Retinal pigment epithelial cell (primary cell): Measurements from ENCODE around the gene CD164L2.

ENCODE experiments used
- DNase-seq: peaks from one replicate; pipeline ENCODE4 v3.0.0-alpha.2; 2010; ENCODE audit warnings: low read depth
- H3K4me3 ChIP-seq: 2 replicates; pipeline ENCODE4 v1.5.1; 2011; ENCODE audit warnings: mild to moderate bottlenecking, low read length, control low read depth, moderate library complexity
- CTCF ChIP-seq: conservative IDR thresholded peaks from 2 replicates; pipeline ENCODE4 v1.5.1; 2011; ENCODE audit warnings: low read depth, low read length, control low read depth, inconsistent platforms

The CD164L2 gene

GRCh38 chr1:27335506-27336422 is 47.4 kb downstream of the CD164L2 start:
- H3K4me3 ChIP-seq: no peak overlapping the region
- no peak for DNase-seq
- TF ChIP-seq CTCF: no peak

DNA sequence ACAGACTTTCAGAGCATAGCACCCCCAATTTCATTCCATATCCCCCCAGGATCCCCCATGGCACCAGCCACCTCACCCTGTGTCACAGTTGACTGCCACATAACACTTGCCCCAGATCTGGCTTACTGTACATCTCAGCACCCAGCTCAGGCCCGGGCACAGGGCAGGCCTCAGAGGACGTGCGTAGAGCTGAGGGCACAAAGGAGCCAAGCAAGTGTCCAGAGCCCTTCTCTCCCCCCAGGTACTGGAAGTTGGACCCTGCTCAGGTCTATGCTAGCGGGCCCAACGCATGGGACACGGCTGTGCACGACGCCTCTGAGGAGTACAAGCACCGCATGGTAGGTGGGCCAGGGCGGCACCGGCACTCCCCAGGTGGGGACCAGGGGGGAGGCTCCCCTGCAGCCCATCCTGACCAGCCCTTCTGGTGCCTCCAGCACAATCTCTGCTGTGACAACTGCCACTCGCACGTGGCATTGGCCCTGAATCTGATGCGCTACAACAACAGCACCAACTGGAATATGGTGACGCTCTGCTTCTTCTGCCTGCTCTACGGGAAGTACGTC is 49.3 kb downstream of the CD164L2 start:
- no peak for TF ChIP-seq CTCF
- no peak overlapping the region for H3K4me3 ChIP-seq
- no peak for DNase-seq

DNA sequence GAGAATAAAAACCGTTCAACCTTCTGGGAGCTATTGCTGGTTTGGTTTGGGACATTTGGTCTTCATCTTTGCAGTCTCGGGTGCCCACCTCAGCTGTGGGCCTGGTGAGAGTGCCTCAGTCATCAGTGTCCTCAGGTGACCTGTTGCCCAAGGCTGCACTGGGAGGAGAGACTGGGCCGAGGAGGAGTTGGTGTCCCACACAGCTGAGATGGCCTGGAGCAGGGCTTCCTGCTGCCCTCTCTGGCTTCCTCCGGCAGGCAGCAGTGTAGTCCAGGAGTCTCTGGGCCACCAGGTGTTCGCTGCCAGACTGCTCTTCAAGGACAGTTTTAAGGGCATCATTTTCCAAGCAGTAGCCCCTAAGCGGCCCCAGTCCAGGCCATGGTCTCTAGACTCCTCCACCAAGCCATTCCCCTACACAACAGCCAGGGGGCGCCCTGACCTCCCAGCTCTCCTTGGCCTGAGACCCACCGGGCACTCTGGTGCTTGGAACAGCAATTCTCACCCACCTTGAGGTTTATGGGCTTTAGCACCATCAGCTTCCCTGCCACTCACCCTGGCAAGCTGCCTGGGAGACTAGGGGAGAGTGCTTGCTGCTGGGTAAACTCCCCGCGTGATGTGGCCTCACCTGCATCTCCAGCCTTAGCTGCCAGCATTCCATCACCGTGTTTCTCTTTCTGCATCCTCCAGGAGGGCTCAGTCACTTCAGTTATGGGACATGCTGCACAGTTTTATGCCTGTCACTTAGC is 50.4 kb downstream of the CD164L2 start:
- TF ChIP-seq CTCF: peak; percentile 94
- H3K4me3 ChIP-seq: no peak overlapping the region
- DNase-seq: no peak

DNA sequence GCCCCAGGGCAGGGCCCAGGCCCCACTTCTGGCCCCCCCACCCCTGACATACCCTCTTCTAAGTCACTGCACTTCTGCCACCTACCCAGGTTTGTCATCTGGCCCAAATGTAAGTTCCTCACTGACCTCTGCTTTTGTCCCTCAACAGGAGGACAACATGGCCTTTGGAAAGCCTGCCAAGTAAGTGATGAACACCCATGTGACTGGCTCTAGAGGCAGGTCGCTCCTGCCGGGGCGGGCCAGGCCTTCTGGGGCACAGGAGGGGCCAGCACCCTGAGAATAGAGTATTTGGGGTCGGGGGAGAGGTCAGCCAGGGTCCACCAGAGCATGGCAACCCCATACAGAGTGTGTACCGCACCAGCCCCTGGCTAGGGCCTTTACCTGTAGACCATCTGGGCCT is 51.2 kb downstream of the CD164L2 start:
- no peak for TF ChIP-seq CTCF
- H3K4me3 ChIP-seq: no peak overlapping the region
- DNase-seq: no peak

DNA sequence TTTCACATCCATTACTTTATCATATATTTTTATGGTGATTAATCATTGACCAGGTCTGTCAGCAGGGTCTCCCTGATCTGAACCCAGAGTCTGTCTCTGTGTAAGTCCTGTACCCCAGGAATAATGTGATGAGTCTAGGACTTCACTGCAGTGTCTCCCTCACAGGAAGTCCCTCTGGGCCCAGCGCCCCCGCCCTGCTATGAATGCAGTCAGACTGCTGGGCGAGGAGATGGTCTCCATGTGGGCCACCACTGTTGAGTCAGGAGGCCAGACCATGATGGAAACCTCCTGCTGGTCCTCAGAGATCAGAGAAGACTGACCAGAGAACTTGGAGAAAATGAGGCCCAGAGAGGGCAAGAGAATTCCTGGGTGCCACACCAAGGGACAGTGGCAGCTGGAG is 51.7 kb downstream of the CD164L2 start:
- DNase-seq: no peak
- H3K4me3 ChIP-seq: no peak overlapping the region
- no peak for TF ChIP-seq CTCF

- no peak for DNase-seq
- no peak for TF ChIP-seq CTCF
- no peak overlapping the region for H3K4me3 ChIP-seq
Observed at GRCh38 chr1:27330786-27331185, 52.3 kb downstream of the CD164L2 start.
